HepG2 (cell line): ENCODE results near the gene NMRAL1. TPM values are rescaled to one million over a fixed set of nuclear protein-coding genes. Genes with fewer than 3 reads are reported as not detected.
A peak's percentile ranks its signal among the peaks of the same experiment; 100 is the strongest.

Source experiments
- ATAC-seq: fragments of 200-7000 bp; cut with Tn5 transposase; 3 replicates; pipeline ENCODE4 v1.9.1; 2020; ENCODE audit warnings: mild to moderate bottlenecking, moderate library complexity
- BruUV-seq: library from RNA; stranded (reverse); fragments of 400-500 nt; replicated peaks from 2 replicates; lab custom pipeline; 2021; lab: Mats Ljungman, UMichigan
- CTCF ChIA-PET: fragments of 300-600 bp; formaldehyde crosslinking; extraction: SDS; loops from one replicate; lab custom pipeline; 2021; ENCODE audit warnings: low total read pairs, inconsistent platforms, low intra/inter-chr PET ratio; lab: Yijun Ruan, JAX
- POLR2A ChIA-PET: fragments of 350-600 bp; sonication (Branson Sonifier 250); formaldehyde crosslinking; loops from one replicate; lab custom pipeline; 2020; ENCODE audit warnings: antibody characterized with exemption, inconsistent platforms; lab: Yijun Ruan, JAX
- DNase-seq: peaks from one replicate; pipeline ENCODE4 v3.0.0-alpha.2; 2015; ENCODE audit warnings: low spot score
- FAIRE-seq: peaks from 3 replicates; lab custom pipeline; 2011; peaks lifted over from hg19 to GRCh38; lab: Jason Lieb, UNC
- H2AFZ ChIP-seq: one replicate; pipeline ENCODE4 v1.6.1; 2011; ENCODE audit warnings: low read length, inconsistent platforms
- H3K27ac ChIP-seq: fragments of 300-600 bp; 3 replicates; pipeline ENCODE4 v1.8.0; 2011; ENCODE audit warnings: mixed run types, mild to moderate bottlenecking, mixed read lengths, low read length, inconsistent platforms; ENCODE audit not compliant: insufficient read depth; ENCODE audit errors: extremely low read length
- H3K27me3 ChIP-seq, 2 experiments: fragments of 200-600 bp in 1 of 2; 2 replicates in 1 of 2; 3 replicates in 1 of 2; pipeline versions ENCODE4 v1.6.0 to v1.8.0; 2011; ENCODE audit warnings: low read length in 2 of 2, mild to moderate bottlenecking in 2 of 2, moderate library complexity in 2 of 2, inconsistent platforms in 1 of 2; ENCODE audit not compliant: insufficient read depth in 2 of 2, control insufficient read depth in 1 of 2
- H3K36me3 ChIP-seq, 2 experiments: fragments of 200-600 bp in 1 of 2; replicated peaks in 1 of 2; 2 replicates in 1 of 2; 3 replicates in 1 of 2; pipeline versions ENCODE4 v1.5.1 to v1.8.0; 2011; ENCODE audit warnings: low read length in 2 of 2, inconsistent platforms in 1 of 2; ENCODE audit not compliant: insufficient read depth in 2 of 2, control insufficient read depth in 1 of 2
- H3K4me1 ChIP-seq: 2 replicates; pipeline ENCODE4 v1.5.1; 2012; ENCODE audit warnings: low read length, inconsistent platforms; ENCODE audit not compliant: insufficient read depth
- H3K4me2 ChIP-seq: 2 replicates; pipeline ENCODE4 v1.6.0; 2011; ENCODE audit warnings: low read depth, low read length, inconsistent platforms
- H3K4me3 ChIP-seq, 3 experiments: fragments of 200-600 bp in 1 of 3; sonication (generic), shearing (Covaris generic) in 1 of 3; replicated peaks in 1 of 3; 2 replicates each; pipeline ENCODE4 v1.5.1; 2011 to 2016; ENCODE audit warnings: low read length in 3 of 3, inconsistent platforms in 2 of 3, low read depth in 2 of 3, mild to moderate bottlenecking in 2 of 3, control low read depth in 1 of 3, mixed read lengths in 1 of 3; ENCODE audit not compliant: insufficient read depth in 1 of 3
- H3K79me2 ChIP-seq: one replicate; pipeline ENCODE4 v1.6.1; 2011; ENCODE audit warnings: low read length, inconsistent platforms; ENCODE audit not compliant: insufficient read depth
- H3K9ac ChIP-seq: 2 replicates; pipeline ENCODE4 v1.6.0; 2011; ENCODE audit warnings: mild to moderate bottlenecking, low read depth, low read length, inconsistent platforms; ENCODE audit not compliant: insufficient read depth
- H3K9me3 ChIP-seq: 2 replicates; pipeline ENCODE4 v1.5.1; 2012; ENCODE audit warnings: mild to moderate bottlenecking, low read length
- H4K20me1 ChIP-seq: 2 replicates; pipeline ENCODE4 v1.6.0; 2011; ENCODE audit warnings: inconsistent platforms, mild to moderate bottlenecking, low read length, moderate library complexity; ENCODE audit not compliant: insufficient read depth
- ZNF263 ChIP-seq: sonication (generic); formaldehyde crosslinking; IDR thresholded peaks from 2 replicates; pipeline ENCODE4 v1.4.0; 2020; ENCODE audit warnings: missing genetic modification reagents
- ZNF44 ChIP-seq: sonication (generic); formaldehyde crosslinking; IDR thresholded peaks from 2 replicates; pipeline ENCODE4 v1.5.1; 2020; ENCODE audit warnings: mild to moderate bottlenecking, missing genetic modification reagents
- WGBS: methylation state at CpG from one replicate; pipeline ENCODE4 v1.1.6; 2017; ENCODE audit warnings: low lambda C conversion rate; 5-methylcytosine and 5-hydroxymethylcytosine counted together
- in situ Hi-C: cut with HindIII; loops from 2 replicates; pipeline ENCODE4 v1.10.0; 2017; ENCODE audit warnings: low pct_unique_long_range_greater_than_20kb; ENCODE audit not compliant: extremely low pct_ligation_motif_present
- intact Hi-C: fragments of 100-400 bp; cut with micrococcal nuclease; formaldehyde crosslinking; loops from one replicate; pipeline ENCODE4 v1.10.0; 2022; ENCODE audit not compliant: unreplicated experiment
- polyA plus RNA-seq, 8 experiments: library from polyadenylated mRNA; depleted of rRNA in 3 of 8; stranded (reverse) in 7 of 8; unstranded in 1 of 8; fragments of >200 nt; fragmentation: Illumina TruSeq in 4 of 8; extraction: Trizol in 4 of 8; gene quantifications; 2 replicates each; pipeline versions ENCODE4 v1.2.1 to v1.2.3, GENCODE V29; 2011 to 2016; ENCODE audit warnings: low read depth in 4 of 8, missing spikeins in 1 of 8, mixed read lengths in 1 of 8; ENCODE audit not compliant: insufficient read depth in 1 of 8
- total RNA-seq, 5 experiments: library from RNA; depleted of rRNA; stranded (reverse); fragments of >200 nt; fragmentation: Illumina TruSeq; extraction: Trizol; gene quantifications; 2 replicates each; pipeline ENCODE4 v1.2.3, GENCODE V29; 2016; ENCODE audit warnings: low read depth in 1 of 5
- TF ChIP-seq, protein P1 (sequence below): sonication (generic); formaldehyde crosslinking; IDR thresholded peaks from 2 replicates; pipeline ENCODE4 v1.5.1; 2020; ENCODE audit warnings: mild to moderate bottlenecking, missing genetic modification reagents, moderate library complexity

The NMRAL1 gene
- total and polyA plus RNA-seq, 2 of the 13 experiments (the other 11 are each of a cell fraction or from before 2014, with no cell fraction given), result 30.8 to 33.1 TPM

DNA sequence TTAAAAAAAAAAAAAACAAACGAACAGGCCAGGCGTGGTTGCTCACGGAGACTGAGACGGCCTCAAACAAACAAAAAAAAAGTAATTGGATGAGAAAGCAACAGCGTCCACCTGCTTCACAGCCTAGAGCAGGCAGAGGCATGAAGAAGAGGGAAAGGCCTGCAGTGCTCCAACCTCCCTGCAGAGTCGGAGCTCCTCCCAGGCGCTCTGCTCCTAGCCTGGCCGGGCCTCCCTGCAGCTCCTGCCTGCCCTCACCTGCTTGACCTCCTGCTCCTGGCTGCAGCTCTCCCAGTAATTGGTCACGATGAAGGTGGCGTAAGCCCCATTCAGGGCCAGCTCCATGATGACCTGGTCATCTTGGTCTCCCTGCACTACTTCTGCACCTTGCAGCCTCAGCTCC is 5.5 kb downstream of the NMRAL1 start:
- peak; percentile 73 for ATAC-seq

More for the DNA sequence above, 5.5 kb downstream of the NMRAL1 start:
- H3K36me3 ChIP-seq, result peaks cover 0 to 12% of the 10 kb centered on the region in 2 experiments; a peak in 2 of 5 replicates
- FAIRE-seq (no peak), DNase-seq (no peak)
- H3K9ac ChIP-seq, result no peak overlapping the region
- WGBS, result 73% methylated on average over 8 of the region's 10 CpGs
- in situ Hi-C loops, result no loop called here
- ChIA-PET POLR2A (interaction anchor here (0.7 to 10.7 kb wide), 4 partner anchors 8 to 43 kb away, joined by 3 to 175 read pairs (median 3); no protein-coding TSS in a partner anchor), CTCF (no interaction called here)
- no peak overlapping the region for H2AFZ ChIP-seq
- no peaks in the 10 kb centered on the region for H4K20me1 ChIP-seq
- intact Hi-C loops, result no loop called here
- TF ChIP-seq ZNF44 (no peak), ZNF263 (CRISPR knock-in tag) (peak; percentile 90)
- TF ChIP-seq, protein P1, sequence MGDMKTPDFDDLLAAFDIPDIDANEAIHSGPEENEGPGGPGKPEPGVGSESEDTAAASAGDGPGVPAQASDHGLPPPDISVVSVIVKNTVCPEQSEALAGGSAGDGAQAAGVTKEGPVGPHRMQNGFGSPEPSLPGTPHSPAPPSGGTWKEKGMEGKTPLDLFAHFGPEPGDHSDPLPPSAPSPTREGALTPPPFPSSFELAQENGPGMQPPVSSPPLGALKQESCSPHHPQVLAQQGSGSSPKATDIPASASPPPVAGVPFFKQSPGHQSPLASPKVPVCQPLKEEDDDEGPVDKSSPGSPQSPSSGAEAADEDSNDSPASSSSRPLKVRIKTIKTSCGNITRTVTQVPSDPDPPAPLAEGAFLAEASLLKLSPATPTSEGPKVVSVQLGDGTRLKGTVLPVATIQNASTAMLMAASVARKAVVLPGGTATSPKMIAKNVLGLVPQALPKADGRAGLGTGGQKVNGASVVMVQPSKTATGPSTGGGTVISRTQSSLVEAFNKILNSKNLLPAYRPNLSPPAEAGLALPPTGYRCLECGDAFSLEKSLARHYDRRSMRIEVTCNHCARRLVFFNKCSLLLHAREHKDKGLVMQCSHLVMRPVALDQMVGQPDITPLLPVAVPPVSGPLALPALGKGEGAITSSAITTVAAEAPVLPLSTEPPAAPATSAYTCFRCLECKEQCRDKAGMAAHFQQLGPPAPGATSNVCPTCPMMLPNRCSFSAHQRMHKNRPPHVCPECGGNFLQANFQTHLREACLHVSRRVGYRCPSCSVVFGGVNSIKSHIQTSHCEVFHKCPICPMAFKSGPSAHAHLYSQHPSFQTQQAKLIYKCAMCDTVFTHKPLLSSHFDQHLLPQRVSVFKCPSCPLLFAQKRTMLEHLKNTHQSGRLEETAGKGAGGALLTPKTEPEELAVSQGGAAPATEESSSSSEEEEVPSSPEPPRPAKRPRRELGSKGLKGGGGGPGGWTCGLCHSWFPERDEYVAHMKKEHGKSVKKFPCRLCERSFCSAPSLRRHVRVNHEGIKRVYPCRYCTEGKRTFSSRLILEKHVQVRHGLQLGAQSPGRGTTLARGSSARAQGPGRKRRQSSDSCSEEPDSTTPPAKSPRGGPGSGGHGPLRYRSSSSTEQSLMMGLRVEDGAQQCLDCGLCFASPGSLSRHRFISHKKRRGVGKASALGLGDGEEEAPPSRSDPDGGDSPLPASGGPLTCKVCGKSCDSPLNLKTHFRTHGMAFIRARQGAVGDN, result 0 out of 2 replicates have a peak, but pooled peaks have one; percentile 20
- no peak overlapping the region for H3K4me3 ChIP-seq
- H3K9me3 ChIP-seq, result no peaks in the 10 kb centered on the region
- no peak overlapping the region for H3K4me2 ChIP-seq
- no TSS peak for BruUV-seq
- peaks cover 31% of the 10 kb centered on the region for H3K4me1 ChIP-seq
- H3K27me3 ChIP-seq, result no peaks in the 10 kb centered on the region
- peaks cover 4% of the 10 kb centered on the region for H3K79me2 ChIP-seq
- no peak overlapping the region for H3K27ac ChIP-seq
